K562 (cell line): ENCODE measurements around the gene MCTS1. TPM values are rescaled to one million over a fixed set of nuclear protein-coding genes. Genes with fewer than 3 reads are reported as not detected.

ENCODE experiments used
- ATAC-seq: fragments of 200-7000 bp; cut with Tn5 transposase; 3 replicates; pipeline ENCODE4 v1.9.1; 2020; ENCODE audit warnings: moderate library complexity
- BruUV-seq: library from RNA; stranded (reverse); fragments of 400-500 nt; replicated peaks from 2 replicates; lab custom pipeline; 2021; lab: Mats Ljungman, UMichigan
- CTCF ChIA-PET: fragments of 300-600 bp; formaldehyde crosslinking; extraction: SDS; loops from one replicate; lab custom pipeline; 2021; ENCODE audit warnings: low intra/inter-chr PET ratio; lab: Yijun Ruan, JAX
- POLR2A ChIA-PET: fragments of 300-600, 350-650 bp; sonication (Branson Sonifier 250); formaldehyde crosslinking; extraction: SDS; loops from one replicate; lab custom pipeline; 2021; ENCODE audit warnings: antibody characterized with exemption, inconsistent platforms; lab: Yijun Ruan, JAX
- DNase-seq, 4 experiments: peaks; one replicate each; pipeline versions ENCODE4 v3.0.0 to v3.0.0-alpha.2; 2011 to 2018; ENCODE audit warnings: low spot score in 3 of 4, mixed read lengths in 3 of 4; ENCODE audit errors: extremely low read depth in 1 of 4
- FAIRE-seq: peaks from 2 replicates; lab custom pipeline; 2011; peaks lifted over from hg19 to GRCh38; lab: Jason Lieb, UNC
- H2AFZ ChIP-seq: 2 replicates; pipeline ENCODE4 v1.6.0; 2011; ENCODE audit warnings: low read depth, low read length, control low read depth, inconsistent platforms
- H3K27ac ChIP-seq: fragments of 200-600 bp; 3 replicates; pipeline ENCODE4 v1.8.0; 2011; ENCODE audit warnings: low read depth, mild to moderate bottlenecking, control low read depth, inconsistent platforms, low read length, moderate library complexity, mixed read lengths; ENCODE audit errors: extremely low read depth
- H3K27me3 ChIP-seq, 2 experiments: fragments of 300-600 bp in 1 of 2; 2 replicates in 1 of 2; 3 replicates in 1 of 2; pipeline versions ENCODE4 v1.6.0 to v1.8.0; 2011; ENCODE audit warnings: inconsistent platforms in 2 of 2, low read length in 2 of 2, mild to moderate bottlenecking in 1 of 2, mixed read lengths in 1 of 2, moderate library complexity in 1 of 2; ENCODE audit not compliant: control insufficient read depth in 2 of 2, insufficient read depth in 2 of 2
- H3K36me3 ChIP-seq: fragments of 300-600 bp; 3 replicates; pipeline ENCODE4 v1.8.0; 2011; ENCODE audit warnings: mild to moderate bottlenecking, low read length, inconsistent platforms; ENCODE audit not compliant: control insufficient read depth, insufficient read depth
- H3K4me1 ChIP-seq, 2 experiments: fragments of 200-600 bp in 1 of 2; replicated peaks in 1 of 2; 2 replicates in 1 of 2; 3 replicates in 1 of 2; pipeline versions ENCODE4 v1.5.1 to v1.8.0; 2011; ENCODE audit warnings: inconsistent platforms in 2 of 2, low read length in 2 of 2, mild to moderate bottlenecking in 1 of 2, mixed read lengths in 1 of 2, moderate library complexity in 1 of 2; ENCODE audit not compliant: control insufficient read depth in 2 of 2, insufficient read depth in 2 of 2
- H3K4me2 ChIP-seq: 2 replicates; pipeline ENCODE4 v1.6.1; 2011; ENCODE audit warnings: low read length, control low read depth, inconsistent platforms, mixed read lengths; ENCODE audit not compliant: insufficient read depth
- H3K4me3 ChIP-seq: fragments of 200-600 bp; sonication (generic), shearing (Covaris generic); 2 replicates; pipeline ENCODE4 v1.5.1; 2016; ENCODE audit warnings: control low read depth, inconsistent platforms
- H3K79me2 ChIP-seq: fragments of 200-600 bp; 3 replicates; pipeline ENCODE4 v1.8.0; 2011; ENCODE audit warnings: low read length, inconsistent platforms; ENCODE audit not compliant: control insufficient read depth, insufficient read depth
- H3K9ac ChIP-seq, 2 experiments: 2 replicates each; pipeline versions ENCODE4 v1.6.0 to v1.6.1; 2011; ENCODE audit warnings: low read depth in 2 of 2, low read length in 2 of 2, control low read depth in 1 of 2, inconsistent platforms in 1 of 2, mild to moderate bottlenecking in 1 of 2, mixed read lengths in 1 of 2; ENCODE audit not compliant: insufficient read depth in 1 of 2
- H3K9me1 ChIP-seq: one replicate; pipeline ENCODE4 v1.6.0; 2011; ENCODE audit warnings: inconsistent platforms, mild to moderate bottlenecking, low read length, moderate library complexity; ENCODE audit not compliant: control insufficient read depth, insufficient read depth
- H3K9me3 ChIP-seq: replicated peaks from 2 replicates; pipeline ENCODE4 v1.5.1; 2011; ENCODE audit warnings: low read depth, low read length, inconsistent platforms; ENCODE audit not compliant: control insufficient read depth, insufficient read depth
- H4K20me1 ChIP-seq: replicated peaks from 2 replicates; pipeline ENCODE4 v1.6.1; 2011; ENCODE audit warnings: low read length, inconsistent platforms, mixed read lengths; ENCODE audit not compliant: control insufficient read depth, insufficient read depth
- CHD1 ChIP-seq: fragments of 200-600 bp; sonication (generic); IDR thresholded peaks from one replicate; pipeline ENCODE4 v1.6.1; 2012; ENCODE audit warnings: mild to moderate bottlenecking, moderate library complexity, low read length, inconsistent platforms
- ETV1 ChIP-seq: fragments of 450-650 bp; conservative IDR thresholded peaks from 2 replicates; pipeline ENCODE4 v1.6.1; 2016; ENCODE audit warnings: missing genetic modification characterization, control low read depth, low read depth, missing compliant biosample characterization
- GABPA ChIP-seq: fragments of 200-800 bp; sonication (Bioruptor generic); conservative IDR thresholded peaks from 2 replicates; pipeline ENCODE4 v1.6.1; 2016; ENCODE audit warnings: low read depth, missing genetic modification characterization, missing compliant biosample characterization
- KDM1A ChIP-seq, 2 experiments: fragments of 450-650 bp; IDR thresholded peaks; 2 replicates each; pipeline ENCODE4 v1.6.1; 2016; ENCODE audit warnings: mild to moderate bottlenecking in 2 of 2
- POLR2AphosphoS5 ChIP-seq: IDR thresholded peaks from 2 replicates; pipeline ENCODE4 v1.6.1; 2011; ENCODE audit warnings: mild to moderate bottlenecking, low read depth, low read length, moderate library complexity; ENCODE audit not compliant: control insufficient read depth, insufficient read depth
- WGBS: fragments of 100-300 bp; shearing (Covaris generic); methylation state at CpG from one replicate; pipeline ENCODE4 v1.1.6; 2016; ENCODE audit warnings: low coverage, mixed read lengths; ENCODE audit not compliant: insufficient coverage; ENCODE audit errors: missing lambda C conversion rate; 5-methylcytosine and 5-hydroxymethylcytosine counted together
- in situ Hi-C: fragments of 300-500 bp; cut with MboI; formaldehyde crosslinking; loops from 4 replicates; pipeline ENCODE4 v1.15.0; 2018; ENCODE audit warnings: inconsistent platforms, mixed read lengths
- intact Hi-C: fragments of 100-400 bp; cut with micrococcal nuclease; formaldehyde crosslinking; loops from 2 replicates; pipeline ENCODE4 v1.14.2; 2022
- polyA plus RNA-seq, 8 experiments: library from polyadenylated mRNA; depleted of rRNA in 4 of 8; stranded (reverse) in 5 of 8; unstranded in 3 of 8; fragments of >200 nt; fragmentation: Nextera tagmentation in 2 of 8; fragmentation: Illumina TruSeq in 1 of 8; extraction: Ambion mirVana in 2 of 8; extraction: Trizol in 1 of 8; gene quantifications; 2 replicates each; pipeline versions ENCODE4 v1.2.1 to v1.2.3, GENCODE V29; 2011 to 2014; ENCODE audit warnings: inconsistent platforms in 1 of 8, missing spikeins in 1 of 8
- total RNA-seq, 7 experiments: library from RNA; depleted of rRNA in 6 of 7; stranded (reverse); fragments of >200 nt in 6 of 7; fragmentation: Illumina TruSeq in 2 of 7; extraction: Trizol in 2 of 7; gene quantifications; 2 replicates each; pipeline versions ENCODE4 v1.2.1 to v1.2.3, GENCODE V29; 2011 to 2021; ENCODE audit warnings: low replicate concordance in 1 of 7
- TF ChIP-seq, protein P1 (sequence below): fragments of 250-450 bp; sonication (Bioruptor Pico); IDR thresholded peaks from 2 replicates; pipeline ENCODE4 v1.8.0; 2021; ENCODE audit warnings: moderate library complexity, mild to moderate bottlenecking, inconsistent platforms
- TF ChIP-seq, protein P2 (sequence below): IDR thresholded peaks from 2 replicates; pipeline ENCODE4 v1.6.1; 2012; ENCODE audit warnings: low read depth, low read length, improper control_type of control experiment, borderline replicate concordance
- TF ChIP-seq, protein P3 (sequence below): fragments of 250-450 bp; sonication (Bioruptor Pico); IDR thresholded peaks from 2 replicates; pipeline ENCODE4 v1.4.0; 2020

The MCTS1 gene
- total and polyA plus RNA-seq, 9 of the 15 experiments (the other 6 are each of a cell fraction or from before 2014, with no cell fraction given), result 65.3 to 300 (median 152) TPM

DNA sequence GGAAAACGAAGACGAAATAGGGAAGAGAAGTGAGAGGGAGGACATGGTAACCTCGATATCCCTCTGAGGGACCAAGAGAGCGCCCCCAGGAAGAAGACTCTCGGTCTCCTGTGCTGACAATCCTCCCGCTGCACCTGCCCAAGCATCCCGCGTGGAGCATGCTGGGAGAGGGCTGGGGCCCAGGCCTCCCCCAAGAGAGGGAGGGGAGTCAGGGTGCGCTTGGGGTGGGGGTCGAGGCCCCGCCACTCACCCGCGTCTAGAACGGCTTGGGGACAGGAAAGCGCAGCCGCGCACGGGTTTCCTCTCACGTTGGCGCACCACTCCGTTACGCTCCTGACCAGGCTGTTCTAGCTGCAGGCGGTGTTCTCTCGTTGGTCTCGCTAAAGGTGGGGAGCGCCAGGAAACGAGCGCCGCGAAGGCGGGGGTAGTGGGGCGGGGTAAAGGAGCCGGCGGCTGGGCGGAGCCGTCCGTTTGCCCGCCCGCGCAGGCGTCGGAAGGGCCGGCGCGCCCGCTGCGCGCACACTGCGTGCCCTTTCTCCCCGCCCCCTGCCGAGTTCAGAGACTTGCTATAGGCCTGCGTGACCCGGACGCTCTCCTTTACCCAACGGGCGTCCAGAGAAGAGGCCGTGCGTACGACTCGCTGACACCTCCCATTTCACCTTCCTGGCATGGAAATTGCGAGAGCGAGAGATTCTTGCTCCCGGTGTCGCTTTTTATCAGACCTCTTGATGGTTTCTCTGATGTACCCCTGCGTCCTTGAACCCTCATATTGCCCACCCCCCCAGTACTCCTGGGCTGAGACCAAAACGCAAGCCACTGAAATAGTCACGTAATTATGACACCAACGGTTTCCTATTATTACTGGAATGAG lies 26.0 kb downstream of the MCTS1 start, which contains the start of gene C1GALT1C1:
TSS of gene C1GALT1C1 (minus strand) at position 388 of the 871 bp plus-strand sequence. CDS start 2,888 bp downstream, outside the sequence.
- no TSS peak for BruUV-seq
- 2% methylated on average over 46 of the region's 68 CpGs for WGBS
- Histone ChIP-seq H3K27ac (peak within 1 kb of the TSS; percentile 82), H3K4me3 (peak within 1 kb of the TSS; percentile 53), H3K4me2 (peak within 1 kb of the TSS; percentile 81), H3K9me1 (no peaks in the 10 kb centered on the region), H3K27me3 (no peaks in the 10 kb centered on the region), H4K20me1 (no peaks in the 10 kb centered on the region), H3K36me3 (no peaks in the 10 kb centered on the region), H3K9ac (peak within 1 kb of the TSS; percentile 79 to 93), H3K9me3 (no peaks in the 10 kb centered on the region), H2AFZ (peak within 1 kb of the TSS; percentile 83), H3K79me2 (peaks cover 14% of the 10 kb centered on the region), H3K4me1 (peaks cover 3% of the 10 kb centered on the region in 2 experiments; a peak in 2 of 5 replicates)
- in situ Hi-C loops, result no loop called here
- FAIRE-seq, result peak; percentile 97
- peak; percentile 86 to 97 (median 88) for DNase-seq
- peak; percentile 98 for ATAC-seq
- ChIA-PET CTCF (no interaction called here), POLR2A (no interaction called here)
- intact Hi-C loops, result no loop called here
- TF ChIP-seq CHD1 (no peak), POLR2AphosphoS5 (peak; percentile 61; the same call in 1 of the 2 replicates), GABPA (tag) (peak; percentile 75), KDM1A (IDR thresholded peaks at IDR 0.05) (peak; percentile 50 to 78), ETV1 (tag) (no peak)
- TF ChIP-seq, protein P1, sequence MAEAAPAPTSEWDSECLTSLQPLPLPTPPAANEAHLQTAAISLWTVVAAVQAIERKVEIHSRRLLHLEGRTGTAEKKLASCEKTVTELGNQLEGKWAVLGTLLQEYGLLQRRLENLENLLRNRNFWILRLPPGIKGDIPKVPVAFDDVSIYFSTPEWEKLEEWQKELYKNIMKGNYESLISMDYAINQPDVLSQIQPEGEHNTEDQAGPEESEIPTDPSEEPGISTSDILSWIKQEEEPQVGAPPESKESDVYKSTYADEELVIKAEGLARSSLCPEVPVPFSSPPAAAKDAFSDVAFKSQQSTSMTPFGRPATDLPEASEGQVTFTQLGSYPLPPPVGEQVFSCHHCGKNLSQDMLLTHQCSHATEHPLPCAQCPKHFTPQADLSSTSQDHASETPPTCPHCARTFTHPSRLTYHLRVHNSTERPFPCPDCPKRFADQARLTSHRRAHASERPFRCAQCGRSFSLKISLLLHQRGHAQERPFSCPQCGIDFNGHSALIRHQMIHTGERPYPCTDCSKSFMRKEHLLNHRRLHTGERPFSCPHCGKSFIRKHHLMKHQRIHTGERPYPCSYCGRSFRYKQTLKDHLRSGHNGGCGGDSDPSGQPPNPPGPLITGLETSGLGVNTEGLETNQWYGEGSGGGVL, result no peak
- TF ChIP-seq, protein P2, sequence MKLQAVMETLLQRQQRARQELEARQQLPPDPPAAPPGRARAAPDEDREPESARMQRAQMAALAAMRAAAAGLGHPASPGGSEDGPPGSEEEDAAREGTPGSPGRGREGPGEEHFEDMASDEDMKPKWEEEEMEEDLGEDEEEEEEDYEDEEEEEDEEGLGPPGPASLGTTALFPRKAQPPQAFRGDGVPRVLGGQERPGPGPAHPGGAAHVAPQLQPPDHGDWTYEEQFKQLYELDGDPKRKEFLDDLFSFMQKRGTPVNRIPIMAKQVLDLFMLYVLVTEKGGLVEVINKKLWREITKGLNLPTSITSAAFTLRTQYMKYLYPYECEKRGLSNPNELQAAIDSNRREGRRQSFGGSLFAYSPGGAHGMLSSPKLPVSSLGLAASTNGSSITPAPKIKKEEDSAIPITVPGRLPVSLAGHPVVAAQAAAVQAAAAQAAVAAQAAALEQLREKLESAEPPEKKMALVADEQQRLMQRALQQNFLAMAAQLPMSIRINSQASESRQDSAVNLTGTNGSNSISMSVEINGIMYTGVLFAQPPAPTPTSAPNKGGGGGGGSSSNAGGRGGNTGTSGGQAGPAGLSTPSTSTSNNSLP, result no peak
- TF ChIP-seq, protein P3, sequence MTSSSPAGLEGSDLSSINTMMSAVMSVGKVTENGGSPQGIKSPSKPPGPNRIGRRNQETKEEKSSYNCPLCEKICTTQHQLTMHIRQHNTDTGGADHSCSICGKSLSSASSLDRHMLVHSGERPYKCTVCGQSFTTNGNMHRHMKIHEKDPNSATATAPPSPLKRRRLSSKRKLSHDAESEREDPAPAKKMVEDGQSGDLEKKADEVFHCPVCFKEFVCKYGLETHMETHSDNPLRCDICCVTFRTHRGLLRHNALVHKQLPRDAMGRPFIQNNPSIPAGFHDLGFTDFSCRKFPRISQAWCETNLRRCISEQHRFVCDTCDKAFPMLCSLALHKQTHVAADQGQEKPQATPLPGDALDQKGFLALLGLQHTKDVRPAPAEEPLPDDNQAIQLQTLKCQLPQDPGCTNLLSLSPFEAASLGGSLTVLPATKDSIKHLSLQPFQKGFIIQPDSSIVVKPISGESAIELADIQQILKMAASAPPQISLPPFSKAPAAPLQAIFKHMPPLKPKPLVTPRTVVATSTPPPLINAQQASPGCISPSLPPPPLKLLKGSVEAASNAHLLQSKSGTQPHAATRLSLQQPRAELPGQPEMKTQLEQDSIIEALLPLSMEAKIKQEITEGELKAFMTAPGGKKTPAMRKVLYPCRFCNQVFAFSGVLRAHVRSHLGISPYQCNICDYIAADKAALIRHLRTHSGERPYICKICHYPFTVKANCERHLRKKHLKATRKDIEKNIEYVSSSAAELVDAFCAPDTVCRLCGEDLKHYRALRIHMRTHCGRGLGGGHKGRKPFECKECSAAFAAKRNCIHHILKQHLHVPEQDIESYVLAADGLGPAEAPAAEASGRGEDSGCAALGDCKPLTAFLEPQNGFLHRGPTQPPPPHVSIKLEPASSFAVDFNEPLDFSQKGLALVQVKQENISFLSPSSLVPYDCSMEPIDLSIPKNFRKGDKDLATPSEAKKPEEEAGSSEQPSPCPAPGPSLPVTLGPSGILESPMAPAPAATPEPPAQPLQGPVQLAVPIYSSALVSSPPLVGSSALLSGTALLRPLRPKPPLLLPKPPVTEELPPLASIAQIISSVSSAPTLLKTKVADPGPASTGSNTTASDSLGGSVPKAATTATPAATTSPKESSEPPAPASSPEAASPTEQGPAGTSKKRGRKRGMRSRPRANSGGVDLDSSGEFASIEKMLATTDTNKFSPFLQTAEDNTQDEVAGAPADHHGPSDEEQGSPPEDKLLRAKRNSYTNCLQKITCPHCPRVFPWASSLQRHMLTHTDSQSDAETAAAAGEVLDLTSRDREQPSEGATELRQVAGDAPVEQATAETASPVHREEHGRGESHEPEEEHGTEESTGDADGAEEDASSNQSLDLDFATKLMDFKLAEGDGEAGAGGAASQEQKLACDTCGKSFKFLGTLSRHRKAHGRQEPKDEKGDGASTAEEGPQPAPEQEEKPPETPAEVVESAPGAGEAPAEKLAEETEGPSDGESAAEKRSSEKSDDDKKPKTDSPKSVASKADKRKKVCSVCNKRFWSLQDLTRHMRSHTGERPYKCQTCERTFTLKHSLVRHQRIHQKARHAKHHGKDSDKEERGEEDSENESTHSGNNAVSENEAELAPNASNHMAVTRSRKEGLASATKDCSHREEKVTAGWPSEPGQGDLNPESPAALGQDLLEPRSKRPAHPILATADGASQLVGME (CRISPR knock-in tag), result 0 out of 2 replicates have a peak, but pooled peaks have one; percentile 57
